HepG2 (cell line): Measurements from ENCODE around the gene ABCB8. TPM values are rescaled to one million over a fixed set of nuclear protein-coding genes. Genes with fewer than 3 reads are reported as not detected.
A peak's percentile ranks its signal among the peaks of the same experiment; 100 is the strongest.

Experiments used
- CBX1 ChIP-seq: IDR thresholded peaks from one replicate; pipeline ENCODE4 v1.6.1; 2016; ENCODE audit warnings: antibody characterized with exemption, low read depth
- CC2D1A ChIP-seq: sonication (generic); formaldehyde crosslinking; IDR thresholded peaks from 2 replicates; pipeline ENCODE4 v1.8.1; 2023; ENCODE audit warnings: mild to moderate bottlenecking, missing genetic modification reagents
- GFI1 ChIP-seq: sonication (generic); formaldehyde crosslinking; IDR thresholded peaks from 2 replicates; pipeline ENCODE4 v1.5.0; 2020; ENCODE audit warnings: missing genetic modification reagents, mild to moderate bottlenecking, borderline replicate concordance
- GPN1 ChIP-seq: sonication (generic); formaldehyde crosslinking; IDR thresholded peaks from 2 replicates; pipeline ENCODE4 v1.5.1; 2020; ENCODE audit warnings: missing genetic modification reagents, borderline replicate concordance
- IKZF1 ChIP-seq: fragments of 450-650 bp; IDR thresholded peaks from 2 replicates; pipeline ENCODE4 v1.7.1; 2016
- IRF2 ChIP-seq: IDR thresholded peaks from 2 replicates; pipeline ENCODE4 v1.6.1; 2018; ENCODE audit warnings: missing genetic modification reagents, missing compliant biosample characterization
- MEIS1 ChIP-seq: sonication (generic); formaldehyde crosslinking; IDR thresholded peaks from 2 replicates; pipeline ENCODE4 v1.9.0; 2021; ENCODE audit warnings: mild to moderate bottlenecking, missing genetic modification reagents, moderate library complexity, borderline replicate concordance
- MEIS2 ChIP-seq: sonication (generic); formaldehyde crosslinking; IDR thresholded peaks from 2 replicates; pipeline ENCODE4 v1.9.0; 2021; ENCODE audit warnings: mild to moderate bottlenecking, missing genetic modification reagents
- MXD4 ChIP-seq: IDR thresholded peaks from 2 replicates; pipeline ENCODE4 v1.6.1; 2016; ENCODE audit warnings: mild to moderate bottlenecking, missing biosample characterization, missing genetic modification reagents
- NCOA2 ChIP-seq: sonication (generic); formaldehyde crosslinking; IDR thresholded peaks from 2 replicates; pipeline ENCODE4 v1.8.0; 2022; ENCODE audit warnings: inconsistent platforms
- RBAK ChIP-seq: sonication (generic); formaldehyde crosslinking; IDR thresholded peaks from 2 replicates; pipeline ENCODE4 v1.5.1; 2020; ENCODE audit warnings: mild to moderate bottlenecking, missing genetic modification reagents
- SRSF1 ChIP-seq: fragments of 200-400 bp; formaldehyde crosslinking; optimal IDR thresholded peaks from 2 replicates; pipeline ENCODE3; 2017; ENCODE audit warnings: mild to moderate bottlenecking, low read depth, low read length, moderate library complexity
- ZMYM4 ChIP-seq: sonication (generic); formaldehyde crosslinking; IDR thresholded peaks from 2 replicates; pipeline ENCODE4 v1.8.1; 2023; ENCODE audit warnings: mild to moderate bottlenecking, missing genetic modification reagents
- ZNF24 ChIP-seq: fragments of 450-650 bp; IDR thresholded peaks from 2 replicates; pipeline ENCODE4 v1.6.1; 2017; ENCODE audit warnings: antibody characterized with exemption, mild to moderate bottlenecking
- ZNF331 ChIP-seq: sonication (generic); formaldehyde crosslinking; IDR thresholded peaks from 2 replicates; pipeline ENCODE4 v1.4.0; 2020; ENCODE audit warnings: missing genetic modification reagents
- ZNF468 ChIP-seq: sonication (generic); formaldehyde crosslinking; IDR thresholded peaks from 2 replicates; pipeline ENCODE4 v1.8.0; 2022; ENCODE audit warnings: mild to moderate bottlenecking, moderate library complexity, missing genetic modification reagents
- ZNF557 ChIP-seq: sonication (generic); formaldehyde crosslinking; IDR thresholded peaks from 2 replicates; pipeline ENCODE4 v1.4.0; 2020; ENCODE audit warnings: missing genetic modification reagents
- ZNF615 ChIP-seq: sonication (generic); formaldehyde crosslinking; IDR thresholded peaks from 2 replicates; pipeline ENCODE4 v1.5.0; 2020; ENCODE audit warnings: mild to moderate bottlenecking, missing genetic modification reagents, borderline replicate concordance
- ZNF652 ChIP-seq: IDR thresholded peaks from 2 replicates; pipeline ENCODE4 v1.6.1; 2016; ENCODE audit warnings: low read depth, borderline replicate concordance
- ZNF891 ChIP-seq: sonication (generic); formaldehyde crosslinking; IDR thresholded peaks from 2 replicates; pipeline ENCODE4 v1.5.0; 2020; ENCODE audit warnings: mild to moderate bottlenecking, missing genetic modification reagents
- polyA plus RNA-seq, 8 experiments: library from polyadenylated mRNA; depleted of rRNA in 3 of 8; stranded (reverse) in 7 of 8; unstranded in 1 of 8; fragments of >200 nt; fragmentation: Illumina TruSeq in 4 of 8; extraction: Trizol in 4 of 8; gene quantifications; 2 replicates each; pipeline versions ENCODE4 v1.2.1 to v1.2.3, GENCODE V29; 2011 to 2016; ENCODE audit warnings: low read depth in 4 of 8, missing spikeins in 1 of 8, mixed read lengths in 1 of 8; ENCODE audit not compliant: insufficient read depth in 1 of 8
- total RNA-seq, 5 experiments: library from RNA; depleted of rRNA; stranded (reverse); fragments of >200 nt; fragmentation: Illumina TruSeq; extraction: Trizol; gene quantifications; 2 replicates each; pipeline ENCODE4 v1.2.3, GENCODE V29; 2016; ENCODE audit warnings: low read depth in 1 of 5
- TF ChIP-seq, protein P1 (sequence below): sonication (generic); formaldehyde crosslinking; IDR thresholded peaks from 2 replicates; pipeline ENCODE4 v1.4.0; 2020; ENCODE audit warnings: low read depth, mild to moderate bottlenecking, missing genetic modification reagents
- TF ChIP-seq, protein P2 (sequence below): IDR thresholded peaks from 2 replicates; pipeline ENCODE4 v1.6.1; 2016; ENCODE audit warnings: low read depth
- TF ChIP-seq, protein P3 (sequence below): sonication (generic); formaldehyde crosslinking; IDR thresholded peaks from 2 replicates; pipeline ENCODE4 v1.8.0; 2022; ENCODE audit warnings: missing genetic modification reagents, mild to moderate bottlenecking, inconsistent platforms, borderline replicate concordance
- TF ChIP-seq, protein P4 (sequence below): fragments of 450-650 bp; IDR thresholded peaks from 2 replicates; pipeline ENCODE4 v1.6.1; 2017
- TF ChIP-seq, protein P5 (sequence below): sonication (generic); formaldehyde crosslinking; IDR thresholded peaks from 2 replicates; pipeline ENCODE4 v1.5.1; 2020; ENCODE audit warnings: mild to moderate bottlenecking, moderate library complexity, missing genetic modification reagents

ABCB8 gene
- total and polyA plus RNA-seq, 2 of the 13 experiments (the other 11 are each of a cell fraction or from before 2014, with no cell fraction given), result 6.6 to 16.7 TPM

DNA sequence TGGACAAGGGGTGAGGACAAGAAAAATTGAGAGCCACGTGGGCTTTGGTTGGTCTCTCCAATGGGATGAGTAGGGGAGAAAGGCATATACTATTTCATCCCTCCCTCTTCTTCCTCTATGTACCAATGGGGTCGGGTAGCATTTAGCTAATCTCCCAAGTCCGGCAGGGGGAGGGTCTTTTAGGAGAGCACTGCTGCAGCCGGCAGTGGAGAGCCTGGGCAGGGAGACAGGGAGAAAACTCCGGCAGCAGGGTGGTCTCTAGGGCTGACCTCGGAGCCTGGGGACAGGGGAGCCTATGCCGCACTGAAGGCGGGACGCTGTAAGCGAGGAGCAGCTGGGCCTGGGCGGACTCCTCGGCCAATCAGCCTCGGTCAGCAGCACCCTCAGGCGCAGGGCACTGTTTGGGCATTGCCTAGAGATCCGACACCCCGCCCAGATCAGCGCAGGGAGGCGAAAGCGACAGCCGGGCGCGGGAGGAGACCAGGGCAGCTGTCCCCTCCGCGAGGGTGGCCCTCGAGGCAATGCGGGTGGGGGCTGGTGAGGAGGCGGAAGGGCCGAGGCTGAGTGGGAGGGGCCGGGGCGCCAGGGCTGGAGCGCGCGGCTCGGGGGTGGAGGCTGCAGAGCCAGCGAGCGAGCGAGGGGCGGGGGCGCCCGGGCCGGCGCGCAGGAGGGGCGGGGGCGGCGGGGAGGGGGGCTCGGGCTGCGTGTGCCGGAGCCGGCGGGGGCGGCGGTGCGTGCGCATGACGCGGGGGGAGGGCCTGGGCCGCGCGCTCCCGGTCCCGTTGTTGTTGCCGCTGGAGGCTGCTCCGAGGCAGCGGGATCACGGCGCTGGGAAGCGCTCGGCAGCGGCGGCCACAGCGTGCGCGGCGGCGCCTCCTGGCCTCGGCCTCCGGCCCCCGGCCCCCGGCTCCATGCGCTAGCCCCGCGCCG, 57.7 kb downstream of the ABCB8 start, which contains the start of gene AGAP3 (continued):
- TF ChIP-seq RBAK (CRISPR knock-in tag), result no peak
- TF ChIP-seq ZNF615 (CRISPR knock-in tag), result no peak
- no peak for TF ChIP-seq GFI1
- TF ChIP-seq ZNF468 (CRISPR knock-in tag), result no peak
- no peak for TF ChIP-seq CC2D1A (CRISPR knock-in tag)
- no peak for TF ChIP-seq ZNF652 (CRISPR knock-in tag)
- TF ChIP-seq SRSF1, result no peak
- TF ChIP-seq, protein P1, sequence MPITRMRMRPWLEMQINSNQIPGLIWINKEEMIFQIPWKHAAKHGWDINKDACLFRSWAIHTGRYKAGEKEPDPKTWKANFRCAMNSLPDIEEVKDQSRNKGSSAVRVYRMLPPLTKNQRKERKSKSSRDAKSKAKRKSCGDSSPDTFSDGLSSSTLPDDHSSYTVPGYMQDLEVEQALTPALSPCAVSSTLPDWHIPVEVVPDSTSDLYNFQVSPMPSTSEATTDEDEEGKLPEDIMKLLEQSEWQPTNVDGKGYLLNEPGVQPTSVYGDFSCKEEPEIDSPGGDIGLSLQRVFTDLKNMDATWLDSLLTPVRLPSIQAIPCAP (CRISPR knock-in tag), result no peak
- TF ChIP-seq, protein P2, sequence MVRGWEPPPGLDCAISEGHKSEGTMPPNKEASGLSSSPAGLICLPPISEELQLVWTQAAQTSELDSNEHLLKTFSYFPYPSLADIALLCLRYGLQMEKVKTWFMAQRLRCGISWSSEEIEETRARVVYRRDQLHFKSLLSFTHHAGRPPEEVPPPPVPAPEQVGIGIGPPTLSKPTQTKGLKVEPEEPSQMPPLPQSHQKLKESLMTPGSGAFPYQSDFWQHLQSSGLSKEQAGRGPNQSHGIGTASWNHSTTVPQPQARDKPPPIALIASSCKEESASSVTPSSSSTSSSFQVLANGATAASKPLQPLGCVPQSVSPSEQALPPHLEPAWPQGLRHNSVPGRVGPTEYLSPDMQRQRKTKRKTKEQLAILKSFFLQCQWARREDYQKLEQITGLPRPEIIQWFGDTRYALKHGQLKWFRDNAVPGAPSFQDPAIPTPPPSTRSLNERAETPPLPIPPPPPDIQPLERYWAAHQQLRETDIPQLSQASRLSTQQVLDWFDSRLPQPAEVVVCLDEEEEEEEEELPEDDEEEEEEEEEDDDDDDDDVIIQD, result no peak
- TF ChIP-seq, protein P3, sequence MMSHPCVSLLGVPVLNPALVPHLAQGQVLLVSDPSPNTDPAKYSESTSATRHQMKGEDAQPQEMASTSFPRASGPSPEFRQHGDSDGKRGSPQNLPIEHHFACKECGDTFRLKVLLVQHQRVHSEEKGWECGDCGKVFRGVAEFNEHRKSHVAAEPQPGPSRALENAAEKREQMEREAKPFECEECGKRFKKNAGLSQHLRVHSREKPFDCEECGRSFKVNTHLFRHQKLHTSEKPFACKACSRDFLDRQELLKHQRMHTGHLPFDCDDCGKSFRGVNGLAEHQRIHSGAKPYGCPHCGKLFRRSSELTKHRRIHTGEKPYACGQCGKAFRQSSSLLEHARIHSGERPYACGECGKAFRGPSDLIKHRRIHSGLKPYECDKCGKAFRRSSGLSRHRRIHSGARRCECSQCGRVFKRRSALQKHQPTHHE, result no peak
- no peak for TF ChIP-seq ZNF557 (CRISPR knock-in tag)
- TF ChIP-seq MEIS2, result no peak
- no peak for TF ChIP-seq NCOA2
- TF ChIP-seq ZNF331 (CRISPR knock-in tag), result 0 out of 2 replicates have a peak, but pooled peaks have one; percentile 36
- no peak for TF ChIP-seq ZMYM4
- peak; percentile 67; the same call in 1 of the 2 replicates for TF ChIP-seq IRF2 (CRISPR knock-in tag)
- TF ChIP-seq ZNF891 (CRISPR knock-in tag), result no peak; the same call in 1 of the 2 replicates
- peak; percentile 66; the same call in 1 of the 2 replicates for TF ChIP-seq MXD4 (CRISPR knock-in tag)
- TF ChIP-seq MEIS1 (CRISPR knock-in tag), result no peak
- TF ChIP-seq CBX1, result peak; percentile 34
- TF ChIP-seq, protein P4, sequence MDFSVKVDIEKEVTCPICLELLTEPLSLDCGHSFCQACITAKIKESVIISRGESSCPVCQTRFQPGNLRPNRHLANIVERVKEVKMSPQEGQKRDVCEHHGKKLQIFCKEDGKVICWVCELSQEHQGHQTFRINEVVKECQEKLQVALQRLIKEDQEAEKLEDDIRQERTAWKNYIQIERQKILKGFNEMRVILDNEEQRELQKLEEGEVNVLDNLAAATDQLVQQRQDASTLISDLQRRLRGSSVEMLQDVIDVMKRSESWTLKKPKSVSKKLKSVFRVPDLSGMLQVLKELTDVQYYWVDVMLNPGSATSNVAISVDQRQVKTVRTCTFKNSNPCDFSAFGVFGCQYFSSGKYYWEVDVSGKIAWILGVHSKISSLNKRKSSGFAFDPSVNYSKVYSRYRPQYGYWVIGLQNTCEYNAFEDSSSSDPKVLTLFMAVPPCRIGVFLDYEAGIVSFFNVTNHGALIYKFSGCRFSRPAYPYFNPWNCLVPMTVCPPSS, result no peak
- TF ChIP-seq IKZF1, result no peak
- TF ChIP-seq, protein P5, sequence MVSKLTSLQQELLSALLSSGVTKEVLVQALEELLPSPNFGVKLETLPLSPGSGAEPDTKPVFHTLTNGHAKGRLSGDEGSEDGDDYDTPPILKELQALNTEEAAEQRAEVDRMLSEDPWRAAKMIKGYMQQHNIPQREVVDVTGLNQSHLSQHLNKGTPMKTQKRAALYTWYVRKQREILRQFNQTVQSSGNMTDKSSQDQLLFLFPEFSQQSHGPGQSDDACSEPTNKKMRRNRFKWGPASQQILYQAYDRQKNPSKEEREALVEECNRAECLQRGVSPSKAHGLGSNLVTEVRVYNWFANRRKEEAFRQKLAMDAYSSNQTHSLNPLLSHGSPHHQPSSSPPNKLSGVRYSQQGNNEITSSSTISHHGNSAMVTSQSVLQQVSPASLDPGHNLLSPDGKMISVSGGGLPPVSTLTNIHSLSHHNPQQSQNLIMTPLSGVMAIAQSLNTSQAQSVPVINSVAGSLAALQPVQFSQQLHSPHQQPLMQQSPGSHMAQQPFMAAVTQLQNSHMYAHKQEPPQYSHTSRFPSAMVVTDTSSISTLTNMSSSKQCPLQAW (CRISPR knock-in tag), result peak; percentile 67
- no peak for TF ChIP-seq ZNF24
- no peak for TF ChIP-seq GPN1 (CRISPR knock-in tag)
